Endothelial cell of umbilical vein (primary cell): ENCODE data around the gene ACP1. TPM values are rescaled to one million over a fixed set of nuclear protein-coding genes. Genes with fewer than 3 reads are reported as not detected.

ENCODE experiments used
- BruUV-seq: library from RNA; stranded (reverse); fragments of 400-500 nt; replicated peaks from 2 replicates; lab custom pipeline; 2021; lab: Mats Ljungman, UMichigan
- CTCF ChIA-PET: fragments of 300-600, 350-600 bp; sonication (Branson Sonifier 250); formaldehyde crosslinking; loops from one replicate; lab custom pipeline; 2021; ENCODE audit warnings: antibody characterized with exemption, inconsistent platforms; lab: Charles Lee
- POLR2A ChIA-PET: fragments of 300-600, 350-600 bp; sonication (Branson Sonifier 250); formaldehyde crosslinking; loops from one replicate; lab custom pipeline; 2021; ENCODE audit warnings: antibody characterized with exemption, inconsistent platforms; lab: Charles Lee
- DNase-seq: peaks from one replicate; pipeline ENCODE4 v3.0.0-alpha.2; 2011; ENCODE audit warnings: low read depth, low spot score
- FAIRE-seq: peaks from 2 replicates; lab custom pipeline; 2011; peaks lifted over from hg19 to GRCh38; lab: Jason Lieb, UNC
- H2AFZ ChIP-seq: 2 replicates; pipeline ENCODE4 v1.6.0; 2012; ENCODE audit warnings: low read depth, low read length, control low read depth, inconsistent platforms
- H3K27ac ChIP-seq: 2 replicates; pipeline ENCODE4 v1.5.1; 2011; ENCODE audit warnings: low read depth, mild to moderate bottlenecking, control low read depth, low read length, moderate library complexity; ENCODE audit not compliant: insufficient read depth
- H3K27me3 ChIP-seq, 2 experiments: 2 replicates each; pipeline versions ENCODE4 v1.6.0 to v1.6.1; 2011; ENCODE audit warnings: low read length in 2 of 2, mixed read lengths in 1 of 2; ENCODE audit not compliant: control insufficient read depth in 2 of 2, insufficient read depth in 2 of 2
- H3K36me3 ChIP-seq, 2 experiments: 2 replicates in 1 of 2; 3 replicates in 1 of 2; pipeline ENCODE4 v1.5.1; 2011; ENCODE audit warnings: low read length in 2 of 2, mild to moderate bottlenecking in 1 of 2, moderate library complexity in 1 of 2; ENCODE audit not compliant: control insufficient read depth in 2 of 2, insufficient read depth in 2 of 2; ENCODE audit errors: extremely low read depth in 1 of 2
- H3K4me1 ChIP-seq: 3 replicates; pipeline ENCODE4 v1.5.1; 2011; ENCODE audit warnings: mild to moderate bottlenecking, low read length; ENCODE audit not compliant: control insufficient read depth, insufficient read depth; ENCODE audit errors: extremely low read depth
- H3K4me2 ChIP-seq: 2 replicates; pipeline ENCODE4 v1.6.1; 2011; ENCODE audit warnings: low read length, control low read depth, mixed read lengths; ENCODE audit not compliant: insufficient read depth
- H3K4me3 ChIP-seq, 3 experiments: fragments of 200-600 bp in 1 of 3; sonication (generic), shearing (Covaris generic) in 1 of 3; replicated peaks in 1 of 3; 2 replicates each; pipeline ENCODE4 v1.5.1; 2011 to 2016; ENCODE audit warnings: control low read depth in 3 of 3, low read length in 3 of 3, mild to moderate bottlenecking in 2 of 3, inconsistent platforms in 1 of 3, low read depth in 1 of 3, moderate library complexity in 1 of 3; ENCODE audit not compliant: insufficient read depth in 1 of 3
- H3K79me2 ChIP-seq: 2 replicates; pipeline ENCODE4 v1.6.0; 2012; ENCODE audit warnings: low read length, inconsistent platforms; ENCODE audit not compliant: control insufficient read depth, insufficient read depth
- H3K9ac ChIP-seq: replicated peaks from 2 replicates; pipeline ENCODE3; 2011; ENCODE audit warnings: low read length, control low read depth; ENCODE audit not compliant: insufficient read depth; ENCODE audit errors: extremely low read depth
- H3K9me1 ChIP-seq: replicated peaks from 3 replicates; pipeline ENCODE4 v1.6.0; 2011; ENCODE audit warnings: mild to moderate bottlenecking, low read length; ENCODE audit not compliant: control insufficient read depth, insufficient read depth; ENCODE audit errors: extremely low read depth
- H3K9me3 ChIP-seq: replicated peaks from 2 replicates; pipeline ENCODE4 v1.5.1; 2012; ENCODE audit warnings: low read length, inconsistent platforms; ENCODE audit not compliant: control insufficient read depth, insufficient read depth
- H4K20me1 ChIP-seq: replicated peaks from 2 replicates; pipeline ENCODE3; 2011; ENCODE audit warnings: mild to moderate bottlenecking, low read length; ENCODE audit not compliant: control insufficient read depth, insufficient read depth; ENCODE audit errors: extremely low read depth
- EZH2 ChIP-seq: IDR thresholded peaks from 2 replicates; pipeline ENCODE4 v1.6.1; 2012; ENCODE audit warnings: borderline replicate concordance, low read depth, mild to moderate bottlenecking, moderate library complexity, low read length, inconsistent platforms; ENCODE audit not compliant: severe bottlenecking
- FOS ChIP-seq: IDR thresholded peaks from 2 replicates; pipeline ENCODE4 v1.6.1; 2011; ENCODE audit warnings: mild to moderate bottlenecking, low read length, moderate library complexity, borderline replicate concordance; ENCODE audit not compliant: insufficient read depth
- GATA2 ChIP-seq: IDR thresholded peaks from 2 replicates; pipeline ENCODE4 v1.7.0; 2011; ENCODE audit warnings: low read depth, mild to moderate bottlenecking, moderate library complexity, mixed read lengths, low read length; ENCODE audit not compliant: insufficient read length, insufficient read depth
- JUN ChIP-seq: IDR thresholded peaks from 2 replicates; pipeline ENCODE4 v1.6.1; 2011; ENCODE audit warnings: borderline replicate concordance, low read depth; ENCODE audit not compliant: insufficient read length, insufficient read depth
- MAX ChIP-seq: IDR thresholded peaks from 2 replicates; pipeline ENCODE4 v1.6.1; 2011; ENCODE audit not compliant: insufficient read depth, insufficient read length
- MYC ChIP-seq: IDR thresholded peaks from one replicate; pipeline ENCODE4 v1.6.1; 2011; ENCODE audit warnings: mild to moderate bottlenecking, low read depth, low read length
- POLR2A ChIP-seq: IDR thresholded peaks from 2 replicates; pipeline ENCODE4 v1.6.1; 2012; ENCODE audit warnings: low read depth, mild to moderate bottlenecking, control low read depth, low read length
- POLR2AphosphoS5 ChIP-seq: IDR thresholded peaks from 2 replicates; pipeline ENCODE4 v1.6.1; 2012; ENCODE audit warnings: low read depth, mild to moderate bottlenecking, control low read depth, low read length, moderate library complexity; ENCODE audit not compliant: insufficient read depth
- dilution Hi-C: fragments of 300-500 bp; cut with MboI; formaldehyde crosslinking; loops from one replicate; pipeline ENCODE4 v1.15.0; 2019; ENCODE audit warnings: low sequenced_read_pairs; ENCODE audit not compliant: extremely low pct_ligation_motif_present
- intact Hi-C: fragments of 100-400 bp; cut with micrococcal nuclease; formaldehyde crosslinking; loops from one replicate; pipeline ENCODE4 v1.10.0; 2022
- polyA plus RNA-seq, 4 experiments: library from polyadenylated mRNA; depleted of rRNA in 3 of 4; stranded (reverse) in 3 of 4; unstranded in 1 of 4; fragments of >200 nt; gene quantifications; 2 replicates each; pipeline versions ENCODE4 v1.2.1 to v1.2.3, GENCODE V29; 2011 to 2012; ENCODE audit warnings: missing spikeins in 1 of 4
- total RNA-seq: library from RNA; stranded (reverse); gene quantifications from 2 replicates; pipeline ENCODE4 v1.2.3, GENCODE V29; 2021
- TF ChIP-seq, protein P1 (sequence below), 2 donors: IDR thresholded peaks; 1 replicate in 1 of 2; 2 replicates in 1 of 2; pipeline ENCODE4 v1.5.1; 2011; ENCODE audit warnings: low read length in 2 of 2, mild to moderate bottlenecking in 2 of 2, moderate library complexity in 2 of 2, control low read depth in 1 of 2, inconsistent platforms in 1 of 2, low read depth in 1 of 2; ENCODE audit not compliant: insufficient read depth in 1 of 2; ENCODE audit errors: extremely low read depth in 1 of 2

ACP1 gene
- total and polyA plus RNA-seq, 2 donors (not counting 3 experiments of a cell fraction or from before 2014, with no cell fraction given): 63.4 to 80.2 TPM

DNA sequence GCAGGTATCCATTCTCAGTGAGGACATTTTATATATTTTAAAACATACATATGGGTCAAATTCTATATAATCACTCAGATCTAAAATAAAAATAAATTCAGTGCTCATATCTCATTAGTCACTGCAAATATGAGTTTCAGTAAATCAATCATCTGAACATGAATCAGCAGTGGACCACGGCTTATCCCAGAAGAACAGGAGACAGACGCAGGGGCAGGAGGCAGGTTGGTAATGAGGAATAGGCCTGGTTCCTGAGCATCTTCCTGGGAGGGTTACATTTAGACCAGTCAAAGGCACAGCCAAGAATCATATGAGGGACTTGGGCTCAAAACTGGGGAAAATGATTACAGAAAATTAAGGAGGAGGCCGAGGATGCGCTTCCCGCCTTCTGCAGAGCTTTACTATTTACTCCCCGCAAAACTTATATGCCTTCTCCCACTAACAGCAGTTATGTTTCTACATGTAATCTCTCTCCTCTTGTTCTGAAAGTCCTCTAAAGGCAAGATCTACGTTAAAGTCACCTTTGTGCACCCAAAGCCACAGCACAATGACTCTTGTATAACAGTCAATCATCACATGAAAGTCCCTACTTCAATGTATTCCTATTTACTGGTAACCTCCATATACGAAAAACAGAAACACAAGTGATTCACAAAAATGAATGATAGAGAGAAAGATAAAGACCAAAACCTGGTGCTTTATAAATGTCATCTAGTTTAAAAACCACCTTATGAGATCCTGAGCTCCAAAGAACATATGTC, 36.0 kb upstream of the ACP1 start:
- no peak overlapping the region for H3K9ac ChIP-seq
- no peaks in the 10 kb centered on the region for H3K4me1 ChIP-seq
- ChIA-PET CTCF (no interaction called here), POLR2A (no interaction called here)
- H3K79me2 ChIP-seq: no peaks in the 10 kb centered on the region
- no peaks in the 10 kb centered on the region for H3K27me3 ChIP-seq
- no peaks in the 10 kb centered on the region for H3K36me3 ChIP-seq
- intact Hi-C loops (no loop called here), dilution Hi-C loops (no loop called here)
- no peak for FAIRE-seq
- TF ChIP-seq FOS (no peak), MAX (no peak), EZH2 (no peak), GATA2 (no peak), MYC (no peak), POLR2A (no peak), POLR2AphosphoS5 (no peak), JUN (no peak)
- TF ChIP-seq, protein P1, sequence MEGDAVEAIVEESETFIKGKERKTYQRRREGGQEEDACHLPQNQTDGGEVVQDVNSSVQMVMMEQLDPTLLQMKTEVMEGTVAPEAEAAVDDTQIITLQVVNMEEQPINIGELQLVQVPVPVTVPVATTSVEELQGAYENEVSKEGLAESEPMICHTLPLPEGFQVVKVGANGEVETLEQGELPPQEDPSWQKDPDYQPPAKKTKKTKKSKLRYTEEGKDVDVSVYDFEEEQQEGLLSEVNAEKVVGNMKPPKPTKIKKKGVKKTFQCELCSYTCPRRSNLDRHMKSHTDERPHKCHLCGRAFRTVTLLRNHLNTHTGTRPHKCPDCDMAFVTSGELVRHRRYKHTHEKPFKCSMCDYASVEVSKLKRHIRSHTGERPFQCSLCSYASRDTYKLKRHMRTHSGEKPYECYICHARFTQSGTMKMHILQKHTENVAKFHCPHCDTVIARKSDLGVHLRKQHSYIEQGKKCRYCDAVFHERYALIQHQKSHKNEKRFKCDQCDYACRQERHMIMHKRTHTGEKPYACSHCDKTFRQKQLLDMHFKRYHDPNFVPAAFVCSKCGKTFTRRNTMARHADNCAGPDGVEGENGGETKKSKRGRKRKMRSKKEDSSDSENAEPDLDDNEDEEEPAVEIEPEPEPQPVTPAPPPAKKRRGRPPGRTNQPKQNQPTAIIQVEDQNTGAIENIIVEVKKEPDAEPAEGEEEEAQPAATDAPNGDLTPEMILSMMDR (IDR thresholded peaks at IDR 0.05; ENCODE audit: extremely low read depth in 1 of 2, insufficient read depth in 1 of 2, low read depth in 1 of 2, low read length in 2 of 2): no peak
- no peak for DNase-seq
- no peak overlapping the region for H3K27ac ChIP-seq
- H3K4me3 ChIP-seq: no peak overlapping the region
- H3K9me1 ChIP-seq: no peaks in the 10 kb centered on the region
- no peak overlapping the region for H2AFZ ChIP-seq
- BruUV-seq: no TSS peak
- no peaks in the 10 kb centered on the region for H4K20me1 ChIP-seq
- H3K4me2 ChIP-seq: no peak overlapping the region
- no peaks in the 10 kb centered on the region for H3K9me3 ChIP-seq
